ENCODE results near the gene ADAMTS16.

ADAMTS16 gene

DNA sequence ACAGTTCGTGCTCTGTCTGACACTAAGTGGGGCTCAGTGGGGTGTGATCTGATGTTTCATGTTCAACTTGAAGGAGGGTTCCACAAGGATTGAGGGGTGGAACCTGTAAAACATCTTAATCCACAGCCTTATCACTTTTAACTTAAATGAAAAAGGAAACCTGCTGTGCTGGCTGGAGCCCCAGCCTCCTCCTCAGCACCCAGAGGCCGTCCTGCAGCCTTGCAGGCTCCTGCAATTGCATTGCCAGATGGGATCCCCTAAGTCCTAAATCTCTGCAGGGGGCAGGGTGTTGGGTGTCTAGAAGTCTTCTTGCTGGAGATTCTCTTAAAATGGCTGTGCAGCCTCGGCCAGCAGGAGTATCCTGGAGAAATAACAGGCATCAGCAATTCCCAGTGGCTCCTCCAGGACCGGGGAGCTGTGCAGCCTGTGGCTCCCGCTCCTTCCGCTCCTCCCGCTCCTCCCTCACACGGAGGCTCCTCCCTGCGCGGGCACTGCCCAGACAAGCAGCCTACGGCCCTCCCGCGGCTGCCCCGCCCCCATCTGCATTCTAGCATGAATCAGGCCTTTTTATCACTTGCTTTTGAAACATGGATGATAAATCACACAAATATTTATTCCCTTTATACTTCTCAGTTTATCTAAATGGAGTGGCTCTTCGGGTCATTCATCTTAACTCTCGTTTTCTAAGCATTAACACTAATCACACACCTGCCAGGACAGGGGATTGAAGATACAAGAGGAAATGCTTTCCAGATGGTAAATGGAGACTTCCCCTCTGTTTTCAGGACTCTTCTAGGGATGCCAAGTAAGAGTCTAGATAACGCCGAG is 131.0 kb downstream of the ADAMTS16 start:
- H3K4me3 ChIP-seq (ENCODE audit: low read depth, low read length): no peak overlapping the region
- peaks cover 14% of the 10 kb centered on the region for H3K36me3 ChIP-seq (ENCODE audit: control insufficient read depth, insufficient read depth, low read length)
- H3K9ac ChIP-seq (ENCODE audit: low read length): no peak overlapping the region
- no peaks in the 10 kb centered on the region for H3K9me3 ChIP-seq (ENCODE audit: control insufficient read depth, insufficient read depth, low read depth, low read length)
- no peaks in the 10 kb centered on the region for H3K27me3 ChIP-seq (ENCODE audit: control insufficient read depth, insufficient read depth, low read length)
- peaks cover 9% of the 10 kb centered on the region for H3K4me1 ChIP-seq (ENCODE audit: control insufficient read depth, insufficient read depth, low read length)
- 0 out of 2 replicates have a peak overlapping the region, but pooled peaks have one; percentile 3 for H3K27ac ChIP-seq (ENCODE audit: low read depth, low read length)

DNA sequence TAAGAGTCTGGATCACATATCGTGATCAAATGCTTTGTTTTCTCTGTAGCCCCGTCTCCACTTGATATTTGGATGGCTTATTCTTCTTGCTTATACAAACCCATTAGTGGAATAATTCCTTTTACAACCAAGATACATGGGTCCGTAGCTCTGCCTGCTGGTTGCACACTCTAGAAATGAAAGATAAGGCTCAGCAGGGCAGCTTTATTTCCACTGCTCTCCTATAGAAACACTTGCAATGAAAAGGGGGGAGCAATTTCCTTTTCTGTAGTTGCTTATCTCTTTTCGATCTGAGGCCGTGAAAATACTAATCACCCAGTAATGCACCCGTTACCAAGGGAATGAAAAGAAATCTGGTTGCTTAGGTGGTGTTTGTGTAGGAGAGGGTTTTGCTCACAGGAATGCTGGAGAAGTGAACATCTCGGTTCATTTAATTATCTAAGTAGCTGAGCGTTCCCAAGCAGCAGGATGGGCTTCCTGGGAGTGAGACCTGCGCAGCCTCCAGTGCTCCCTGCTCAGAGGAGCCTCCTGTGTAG is 131.7 kb downstream of the ADAMTS16 start:
- Histone ChIP-seq H3K9ac (ENCODE audit: low read length) (no peak overlapping the region), H3K36me3 (ENCODE audit: control insufficient read depth, insufficient read depth, low read length) (peaks cover 14% of the 10 kb centered on the region), H3K27me3 (ENCODE audit: control insufficient read depth, insufficient read depth, low read length) (no peaks in the 10 kb centered on the region), H3K27ac (ENCODE audit: low read depth, low read length) (no peak overlapping the region), H3K4me3 (ENCODE audit: low read depth, low read length) (no peak overlapping the region), H3K4me1 (ENCODE audit: control insufficient read depth, insufficient read depth, low read length) (peaks cover 8% of the 10 kb centered on the region), H3K9me3 (ENCODE audit: control insufficient read depth, insufficient read depth, low read depth, low read length) (no peaks in the 10 kb centered on the region)

DNA sequence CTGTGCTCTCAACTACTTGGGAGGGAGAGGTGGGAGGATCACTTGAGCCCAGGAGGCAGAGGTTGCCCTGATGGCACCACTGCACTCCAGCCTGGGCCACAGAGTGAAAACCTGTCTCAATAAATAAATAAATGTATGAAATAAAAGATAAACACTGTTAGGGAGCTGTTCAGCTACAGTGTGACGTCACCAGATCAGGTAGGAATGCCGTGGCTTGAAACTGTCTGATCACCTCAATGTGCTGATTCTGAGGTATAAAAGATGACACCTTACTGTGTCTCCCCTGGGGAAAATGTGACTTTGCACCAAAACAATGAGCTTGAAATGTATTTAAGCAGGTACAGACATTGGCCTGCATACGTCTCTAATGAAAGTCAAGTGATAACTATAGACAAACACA is 133.3 kb downstream of the ADAMTS16 start:
- peaks cover 8% of the 10 kb centered on the region for H3K4me1 ChIP-seq (ENCODE audit: control insufficient read depth, insufficient read depth, low read length)
- H3K36me3 ChIP-seq (ENCODE audit: control insufficient read depth, insufficient read depth, low read length): peaks cover 6% of the 10 kb centered on the region
- no peak overlapping the region for H3K4me3 ChIP-seq (ENCODE audit: low read depth, low read length)

DNA sequence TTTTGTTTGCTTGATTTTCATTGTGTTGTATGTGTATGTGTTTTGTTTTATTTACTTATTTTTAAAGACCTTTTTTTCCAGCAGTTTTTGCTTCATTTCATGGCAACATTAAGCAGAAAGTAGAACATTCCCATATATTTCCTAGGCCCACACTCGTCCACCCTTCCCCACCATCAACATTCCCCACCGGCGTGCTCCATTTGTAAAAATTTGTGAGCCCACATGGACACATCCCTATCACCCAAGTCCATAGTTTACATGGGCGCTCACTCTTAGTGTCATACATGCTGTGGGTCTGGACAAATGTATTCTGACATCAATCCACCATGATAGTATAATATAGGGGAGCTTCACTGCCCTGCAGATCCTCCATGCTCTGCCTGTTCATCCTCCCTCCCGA is 133.8 kb downstream of the ADAMTS16 start:
- no peaks in the 10 kb centered on the region for H3K27me3 ChIP-seq (ENCODE audit: control insufficient read depth, insufficient read depth, low read length)
- no peak overlapping the region for H3K9ac ChIP-seq (ENCODE audit: low read length)

More for the DNA sequence above, 133.3 kb downstream of the ADAMTS16 start:
- Histone ChIP-seq H3K9me3 (ENCODE audit: control insufficient read depth, insufficient read depth, low read depth, low read length) (no peaks in the 10 kb centered on the region), H3K27ac (ENCODE audit: low read depth, low read length) (no peak overlapping the region), H3K9ac (ENCODE audit: low read length) (no peak overlapping the region), H3K27me3 (ENCODE audit: control insufficient read depth, insufficient read depth, low read length) (no peaks in the 10 kb centered on the region)

DNA sequence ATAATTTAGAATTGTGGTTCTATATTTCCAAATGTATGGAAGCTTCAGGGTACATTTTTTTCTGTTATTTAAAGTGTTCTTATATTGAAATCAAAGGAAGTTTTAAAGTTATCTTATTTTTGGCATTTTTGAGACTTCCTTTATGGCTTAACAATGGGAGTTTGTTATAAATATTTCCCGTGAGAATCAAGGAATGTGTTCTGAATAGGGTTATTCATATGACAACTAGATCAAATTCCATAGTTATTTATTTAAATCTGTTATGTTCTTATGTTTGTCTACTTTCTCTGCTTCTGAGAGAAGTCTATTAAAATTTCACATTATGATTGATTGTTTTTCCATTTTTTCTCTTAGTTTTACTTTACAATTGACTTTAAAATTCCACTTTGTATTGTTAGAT is 135.1 kb downstream of the ADAMTS16 start:
- no peaks in the 10 kb centered on the region for H3K27me3 ChIP-seq (ENCODE audit: control insufficient read depth, insufficient read depth, low read length)
- H3K9ac ChIP-seq (ENCODE audit: low read length): no peak overlapping the region
- H3K4me1 ChIP-seq (ENCODE audit: control insufficient read depth, insufficient read depth, low read length): peaks cover 8% of the 10 kb centered on the region
- no peaks in the 10 kb centered on the region for H3K9me3 ChIP-seq (ENCODE audit: control insufficient read depth, insufficient read depth, low read depth, low read length)
- no peak overlapping the region for H3K4me3 ChIP-seq (ENCODE audit: low read depth, low read length)
- H3K36me3 ChIP-seq (ENCODE audit: control insufficient read depth, insufficient read depth, low read length): no peaks in the 10 kb centered on the region
- H3K27ac ChIP-seq (ENCODE audit: low read depth, low read length): no peak overlapping the region

More for the DNA sequence above, 133.8 kb downstream of the ADAMTS16 start:
- Histone ChIP-seq H3K4me1 (ENCODE audit: control insufficient read depth, insufficient read depth, low read length) (peaks cover 8% of the 10 kb centered on the region), H3K36me3 (ENCODE audit: control insufficient read depth, insufficient read depth, low read length) (peaks cover under 1% of the 10 kb centered on the region; the same call in 1 of the 2 replicates), H3K9me3 (ENCODE audit: control insufficient read depth, insufficient read depth, low read depth, low read length) (no peaks in the 10 kb centered on the region), H3K4me3 (ENCODE audit: low read depth, low read length) (no peak overlapping the region), H3K27ac (ENCODE audit: low read depth, low read length) (no peak overlapping the region)

DNA sequence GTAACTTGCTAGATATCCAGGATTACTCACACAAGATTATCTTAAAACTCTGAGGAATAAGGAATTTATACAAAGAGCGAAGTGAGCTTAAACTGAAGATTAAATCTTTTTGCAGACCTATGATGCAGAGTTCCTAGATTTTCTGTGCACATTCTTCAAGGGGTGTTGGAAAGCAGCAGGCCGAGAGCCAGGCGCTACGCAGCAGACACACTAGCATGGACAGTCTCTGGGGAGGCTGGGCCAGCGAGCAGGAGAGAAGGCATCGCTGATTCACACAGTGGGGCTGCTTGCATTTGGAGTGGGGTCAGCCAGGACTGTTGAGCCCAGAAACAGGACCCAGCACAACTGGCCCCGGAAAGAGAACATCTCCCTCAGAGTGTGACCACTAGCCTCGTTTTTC is 136.3 kb downstream of the ADAMTS16 start:
- Histone ChIP-seq H3K27ac (ENCODE audit: low read depth, low read length) (no peak overlapping the region), H3K4me1 (ENCODE audit: control insufficient read depth, insufficient read depth, low read length) (peaks cover 6% of the 10 kb centered on the region), H3K27me3 (ENCODE audit: control insufficient read depth, insufficient read depth, low read length) (no peaks in the 10 kb centered on the region), H3K9ac (ENCODE audit: low read length) (no peak overlapping the region), H3K4me3 (ENCODE audit: low read depth, low read length) (no peak overlapping the region), H3K9me3 (ENCODE audit: control insufficient read depth, insufficient read depth, low read depth, low read length) (no peaks in the 10 kb centered on the region), H3K36me3 (ENCODE audit: control insufficient read depth, insufficient read depth, low read length) (no peaks in the 10 kb centered on the region)

DNA sequence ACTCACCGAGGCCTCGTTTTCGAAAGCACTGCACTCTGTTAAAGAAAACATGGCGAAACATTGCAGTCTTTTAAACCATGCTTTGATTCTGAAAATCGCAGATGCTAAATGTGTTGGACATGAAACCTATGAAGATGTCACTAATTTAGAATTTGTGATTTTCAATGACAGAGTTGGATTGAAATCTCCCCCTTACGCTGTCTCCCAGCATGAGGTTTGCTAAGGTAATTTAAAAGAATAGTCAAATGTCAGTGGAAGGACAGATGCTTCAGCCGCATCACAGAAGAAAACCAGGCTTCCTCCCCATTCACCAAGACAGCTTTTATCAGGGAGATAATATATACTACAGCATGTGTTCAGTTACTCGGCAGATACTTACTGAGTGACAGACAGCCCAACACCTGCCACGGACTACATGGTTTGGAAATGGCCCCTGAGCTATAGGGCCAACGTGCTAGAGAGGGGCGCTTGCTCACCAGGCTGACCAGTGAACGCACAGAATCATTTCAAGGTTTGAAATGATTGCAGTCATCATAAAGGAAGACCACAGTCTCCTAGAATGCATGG is 136.9 kb downstream of the ADAMTS16 start:
- H3K9me3 ChIP-seq (ENCODE audit: control insufficient read depth, insufficient read depth, low read depth, low read length): no peaks in the 10 kb centered on the region
- H3K36me3 ChIP-seq (ENCODE audit: control insufficient read depth, insufficient read depth, low read length): no peaks in the 10 kb centered on the region
- no peaks in the 10 kb centered on the region for H3K27me3 ChIP-seq (ENCODE audit: control insufficient read depth, insufficient read depth, low read length)
- H3K4me3 ChIP-seq (ENCODE audit: low read depth, low read length): no peak overlapping the region
- no peak overlapping the region for H3K9ac ChIP-seq (ENCODE audit: low read length)
- no peak overlapping the region for H3K27ac ChIP-seq (ENCODE audit: low read depth, low read length)
- H3K4me1 ChIP-seq (ENCODE audit: control insufficient read depth, insufficient read depth, low read length): peaks cover under 1% of the 10 kb centered on the region; the same call in 1 of the 2 replicates

DNA sequence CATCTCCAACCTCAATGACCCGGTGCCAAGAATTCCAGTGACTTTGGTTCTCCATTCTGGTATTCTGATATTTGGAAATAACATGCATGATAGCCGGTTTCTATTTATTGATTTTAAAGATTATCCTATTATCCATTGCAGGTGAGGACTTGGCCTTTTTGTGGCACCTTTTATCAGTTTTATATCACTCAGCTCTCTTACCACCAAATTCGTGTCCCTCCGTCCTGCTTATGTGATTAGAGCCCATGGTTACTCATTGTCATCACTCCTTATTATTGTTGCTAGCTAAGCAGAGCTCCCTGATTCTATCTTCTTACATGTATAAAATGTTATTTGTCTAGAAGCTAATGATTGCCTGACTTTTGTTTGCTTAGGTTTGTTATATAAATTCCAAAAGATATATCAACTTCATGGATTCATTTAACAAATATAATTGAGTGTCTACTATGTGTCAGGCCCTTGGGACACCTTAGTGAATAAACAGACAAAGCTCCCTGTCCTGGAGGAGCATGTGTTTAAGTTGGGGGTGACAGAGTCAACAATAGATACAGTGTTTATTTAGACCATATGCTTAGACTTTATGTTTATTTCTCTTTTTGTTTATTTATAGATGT is 138.2 kb downstream of the ADAMTS16 start:
- H3K4me3 ChIP-seq (ENCODE audit: low read depth, low read length): no peak overlapping the region
- no peak overlapping the region for H3K27ac ChIP-seq (ENCODE audit: low read depth, low read length)
- no peaks in the 10 kb centered on the region for H3K4me1 ChIP-seq (ENCODE audit: control insufficient read depth, insufficient read depth, low read length)
- no peaks in the 10 kb centered on the region for H3K27me3 ChIP-seq (ENCODE audit: control insufficient read depth, insufficient read depth, low read length)
- H3K9me3 ChIP-seq (ENCODE audit: control insufficient read depth, insufficient read depth, low read depth, low read length): peaks cover 3% of the 10 kb centered on the region; the same call in 1 of the 2 replicates
- no peaks in the 10 kb centered on the region for H3K36me3 ChIP-seq (ENCODE audit: control insufficient read depth, insufficient read depth, low read length)
- H3K9ac ChIP-seq (ENCODE audit: low read length): no peak overlapping the region

DNA sequence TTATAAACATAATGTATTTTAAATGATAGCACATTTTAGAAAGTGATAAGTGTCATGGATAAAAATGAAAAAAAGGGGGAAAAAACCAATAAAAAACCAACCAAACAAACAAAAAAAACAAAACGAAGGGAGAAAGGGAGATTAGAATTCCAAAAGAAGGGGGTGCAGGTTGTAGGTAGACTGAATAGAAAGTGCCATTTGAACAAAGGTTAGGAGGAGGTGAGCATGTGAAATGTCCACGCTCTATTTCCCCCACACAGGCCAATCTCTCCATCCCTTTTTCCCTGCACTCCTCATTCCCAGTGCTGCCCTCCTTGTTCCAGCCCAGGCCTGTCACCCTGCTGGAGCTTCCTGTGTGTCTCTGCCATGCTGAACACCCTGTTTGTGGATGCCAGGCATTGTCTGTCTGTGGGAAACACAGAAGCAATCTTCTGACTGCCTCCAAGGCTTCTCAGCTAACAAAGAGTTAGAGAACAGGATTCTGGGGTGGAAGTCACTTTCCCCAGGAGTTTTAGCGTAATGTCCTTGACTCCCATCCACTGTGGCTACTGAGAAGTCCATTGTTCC is 138.8 kb downstream of the ADAMTS16 start:
- peaks cover 7% of the 10 kb centered on the region for H3K9me3 ChIP-seq (ENCODE audit: control insufficient read depth, insufficient read depth, low read depth, low read length)
- no peak overlapping the region for H3K9ac ChIP-seq (ENCODE audit: low read length)
- H3K4me3 ChIP-seq (ENCODE audit: low read depth, low read length): no peak overlapping the region
- no peaks in the 10 kb centered on the region for H3K36me3 ChIP-seq (ENCODE audit: control insufficient read depth, insufficient read depth, low read length)
- H3K27ac ChIP-seq (ENCODE audit: low read depth, low read length): no peak overlapping the region
- H3K4me1 ChIP-seq (ENCODE audit: control insufficient read depth, insufficient read depth, low read length): no peaks in the 10 kb centered on the region
- H3K27me3 ChIP-seq (ENCODE audit: control insufficient read depth, insufficient read depth, low read length): no peaks in the 10 kb centered on the region

DNA sequence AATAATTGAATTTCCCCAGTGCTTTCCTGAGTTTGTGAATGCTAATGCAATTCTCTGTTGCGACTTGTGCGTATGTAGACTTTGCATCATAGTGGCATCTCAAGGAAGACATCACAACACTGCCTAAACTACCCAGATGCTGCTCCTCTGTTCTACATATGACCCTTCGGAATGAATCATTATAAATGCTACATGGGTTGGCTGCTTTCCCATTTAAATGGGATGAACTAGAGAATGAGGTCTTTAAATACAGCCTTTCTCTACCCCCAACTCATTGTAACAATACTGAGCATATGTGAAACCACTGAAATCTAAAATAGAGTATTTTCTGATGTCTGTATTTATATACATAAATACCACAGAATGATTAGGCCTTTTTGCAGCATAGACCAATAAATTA is 145.8 kb downstream of the ADAMTS16 start:
- Histone ChIP-seq H3K36me3 (ENCODE audit: control insufficient read depth, insufficient read depth, low read length) (no peaks in the 10 kb centered on the region), H3K9ac (ENCODE audit: low read length) (no peak overlapping the region), H3K27me3 (ENCODE audit: control insufficient read depth, insufficient read depth, low read length) (no peaks in the 10 kb centered on the region), H3K9me3 (ENCODE audit: control insufficient read depth, insufficient read depth, low read depth, low read length) (peaks cover 7% of the 10 kb centered on the region), H3K4me1 (ENCODE audit: control insufficient read depth, insufficient read depth, low read length) (no peaks in the 10 kb centered on the region; the same call in 1 of the 2 replicates), H3K4me3 (ENCODE audit: low read depth, low read length) (no peak overlapping the region), H3K27ac (ENCODE audit: low read depth, low read length) (no peak overlapping the region)
